Calu3 (cell line): ENCODE measurements around the gene TNFSF11. TPM values are rescaled to one million over a fixed set of nuclear protein-coding genes. Genes with fewer than 3 reads are reported as not detected.

Experiments
- BruUV-seq: library from RNA; stranded (reverse); fragments of 400-500 nt; replicated peaks from 2 replicates; lab custom pipeline; 2021; lab: Mats Ljungman, UMichigan
- CTCF ChIA-PET: fragments of 300-600 bp; sonication (Branson Sonifier 250); formaldehyde crosslinking; loops from one replicate; lab custom pipeline; 2022; ENCODE audit warnings: antibody characterized with exemption; lab: Charles Lee
- DNase-seq: peaks from one replicate; pipeline ENCODE4 v3.0.0; 2022
- H3K27ac Mint-ChIP-seq: one replicate; pipeline ENCODE4 v1.8.0; 2022; ENCODE audit warnings: mixed read lengths; ENCODE audit not compliant: unreplicated experiment
- H3K27me3 Mint-ChIP-seq: one replicate; pipeline ENCODE4 v1.8.0; 2022; ENCODE audit warnings: mixed read lengths; ENCODE audit not compliant: unreplicated experiment
- H3K36me3 Mint-ChIP-seq: one replicate; pipeline ENCODE4 v1.8.0; 2022; ENCODE audit warnings: mild to moderate bottlenecking, moderate library complexity, mixed read lengths; ENCODE audit not compliant: insufficient read depth, unreplicated experiment
- H3K4me1 Mint-ChIP-seq: one replicate; pipeline ENCODE4 v1.8.0; 2022; ENCODE audit warnings: mild to moderate bottlenecking, low read depth, mixed read lengths; ENCODE audit not compliant: unreplicated experiment
- H3K4me3 Mint-ChIP-seq: one replicate; pipeline ENCODE4 v1.8.0; 2022; ENCODE audit warnings: mild to moderate bottlenecking, low read depth, moderate library complexity, mixed read lengths; ENCODE audit not compliant: unreplicated experiment
- H3K9me3 Mint-ChIP-seq: one replicate; pipeline ENCODE4 v1.8.0; 2022; ENCODE audit warnings: low read depth, mixed read lengths; ENCODE audit not compliant: unreplicated experiment
- intact Hi-C: fragments of 100-400 bp; cut with micrococcal nuclease; formaldehyde crosslinking; loops from one replicate; pipeline ENCODE4 v1.10.0; 2022; ENCODE audit not compliant: unreplicated experiment
- total RNA-seq: library from RNA; stranded (reverse); gene quantifications from 2 replicates; pipeline ENCODE4 v1.2.3, GENCODE V29; 2022
- TF ChIP-seq, protein P1 (sequence below): fragments of 200-600 bp; IDR thresholded peaks from one replicate; pipeline ENCODE4 v1.8.0; 2022; ENCODE audit warnings: antibody characterized with exemption; ENCODE audit not compliant: unreplicated experiment

The TNFSF11 gene
- total RNA-seq, 1 experiment from 2014 or later = 0.26 TPM

DNA sequence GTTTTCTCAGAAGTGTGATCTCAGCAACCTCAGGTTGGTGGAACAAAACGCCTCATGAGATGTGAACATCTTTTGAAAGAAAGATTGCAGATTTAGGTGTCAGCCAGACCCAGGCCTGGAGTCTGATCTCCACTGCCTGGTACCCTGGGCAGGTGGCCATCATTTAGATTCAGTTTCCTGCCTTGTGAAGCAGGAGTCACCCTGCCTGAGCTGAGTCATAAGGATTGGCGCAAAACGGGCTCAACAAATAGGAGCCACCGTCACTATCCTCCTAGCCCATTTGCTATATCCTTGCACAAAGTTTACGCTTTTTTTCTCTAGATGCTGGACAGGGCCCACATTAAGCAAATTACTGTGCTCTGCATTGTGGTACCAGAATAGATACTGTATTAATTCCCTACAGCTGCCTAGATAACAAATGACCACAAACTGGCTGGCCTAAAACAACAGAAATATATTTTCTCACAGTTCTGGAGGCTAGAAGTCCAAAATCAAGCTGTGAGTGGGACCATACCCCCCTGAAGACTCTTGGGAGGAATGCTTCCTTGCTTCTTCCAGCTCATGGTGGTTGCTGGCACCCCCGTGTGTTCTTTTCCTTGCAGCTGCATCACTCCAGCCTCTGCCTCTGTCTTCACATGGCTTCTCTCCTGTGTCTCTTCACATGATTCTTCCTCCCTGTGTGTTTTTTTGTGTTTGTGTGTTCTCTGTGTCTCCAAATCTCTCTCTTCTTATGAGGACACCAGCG, 38.2 kb downstream of the TNFSF11 start:
- no TSS peak for BruUV-seq
- intact Hi-C loops = no loop called here
- no peak for DNase-seq
- Mint-ChIP-seq H3K4me3 (no peak overlapping the region), H3K36me3 (no peaks in the 10 kb centered on the region), H3K9me3 (no peaks in the 10 kb centered on the region), H3K4me1 (no peaks in the 10 kb centered on the region), H3K27me3 (peaks cover 69% of the 10 kb centered on the region), H3K27ac (no peak overlapping the region)
- CTCF ChIA-PET = no interaction called here
- TF ChIP-seq, protein P1, sequence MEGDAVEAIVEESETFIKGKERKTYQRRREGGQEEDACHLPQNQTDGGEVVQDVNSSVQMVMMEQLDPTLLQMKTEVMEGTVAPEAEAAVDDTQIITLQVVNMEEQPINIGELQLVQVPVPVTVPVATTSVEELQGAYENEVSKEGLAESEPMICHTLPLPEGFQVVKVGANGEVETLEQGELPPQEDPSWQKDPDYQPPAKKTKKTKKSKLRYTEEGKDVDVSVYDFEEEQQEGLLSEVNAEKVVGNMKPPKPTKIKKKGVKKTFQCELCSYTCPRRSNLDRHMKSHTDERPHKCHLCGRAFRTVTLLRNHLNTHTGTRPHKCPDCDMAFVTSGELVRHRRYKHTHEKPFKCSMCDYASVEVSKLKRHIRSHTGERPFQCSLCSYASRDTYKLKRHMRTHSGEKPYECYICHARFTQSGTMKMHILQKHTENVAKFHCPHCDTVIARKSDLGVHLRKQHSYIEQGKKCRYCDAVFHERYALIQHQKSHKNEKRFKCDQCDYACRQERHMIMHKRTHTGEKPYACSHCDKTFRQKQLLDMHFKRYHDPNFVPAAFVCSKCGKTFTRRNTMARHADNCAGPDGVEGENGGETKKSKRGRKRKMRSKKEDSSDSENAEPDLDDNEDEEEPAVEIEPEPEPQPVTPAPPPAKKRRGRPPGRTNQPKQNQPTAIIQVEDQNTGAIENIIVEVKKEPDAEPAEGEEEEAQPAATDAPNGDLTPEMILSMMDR = no peak

DNA sequence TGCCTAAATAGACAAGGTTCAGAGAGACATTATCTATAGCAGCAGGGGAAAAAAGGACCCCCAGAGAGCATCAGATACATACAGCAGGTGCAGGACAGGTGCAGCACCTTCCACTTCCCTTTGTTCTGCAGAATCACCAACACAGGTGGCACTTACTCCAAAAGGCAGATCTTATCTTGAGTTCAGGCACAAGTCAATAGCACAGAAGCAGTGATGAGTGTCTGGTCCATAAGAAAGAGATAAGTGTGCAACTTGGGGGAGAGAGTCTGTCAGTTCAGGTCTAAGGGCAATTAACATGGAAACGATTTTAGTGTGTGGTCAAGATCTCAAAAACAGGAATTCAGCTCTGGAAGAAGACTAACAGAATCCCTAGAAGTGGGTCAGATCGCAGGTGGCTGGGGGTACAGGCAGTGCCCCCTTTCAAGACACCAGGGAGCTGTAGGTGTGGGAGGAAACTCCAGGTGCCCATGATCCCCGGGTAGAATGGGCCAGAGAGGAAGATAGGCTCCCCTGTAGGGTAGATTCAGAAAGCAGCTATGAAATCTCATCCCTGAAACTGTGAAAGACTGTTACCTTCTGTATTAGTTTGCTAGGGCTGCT, 40.6 kb downstream of the TNFSF11 start:
- CTCF ChIA-PET = interaction anchor here (0.5 kb wide), 1 partner anchor 71 kb away, joined by 3 read pairs; no protein-coding TSS in a partner anchor
- intact Hi-C loops = no loop called here

DNA sequence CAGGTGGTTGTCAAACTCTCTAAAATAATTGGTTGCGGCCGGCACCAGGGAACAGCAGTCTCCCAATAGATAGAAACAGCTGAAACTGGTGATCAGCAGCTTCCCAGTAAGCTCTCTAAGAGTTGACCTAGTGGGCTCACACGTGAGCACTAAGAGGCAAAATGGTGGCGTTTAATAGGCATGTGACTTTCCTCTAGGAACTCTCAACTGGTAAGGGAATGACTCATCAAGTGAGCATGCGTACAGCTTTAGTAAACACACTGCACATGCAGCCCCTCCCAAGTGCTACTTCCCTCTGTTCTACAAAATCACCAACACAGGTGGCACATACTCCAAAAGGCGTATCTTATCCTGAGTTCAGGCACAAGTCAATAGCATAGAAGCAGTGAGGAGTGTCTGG, 41.7 kb downstream of the TNFSF11 start:
- H3K4me1 Mint-ChIP-seq = no peaks in the 10 kb centered on the region
- no peaks in the 10 kb centered on the region for H3K9me3 Mint-ChIP-seq
- DNase-seq = no peak
- H3K27ac Mint-ChIP-seq = no peak overlapping the region
- TF ChIP-seq, protein P1 = no peak
- H3K27me3 Mint-ChIP-seq = peaks cover 53% of the 10 kb centered on the region
- CTCF ChIA-PET = no interaction called here
- intact Hi-C loops = no loop called here
- H3K4me3 Mint-ChIP-seq = no peak overlapping the region
- no TSS peak for BruUV-seq
- no peaks in the 10 kb centered on the region for H3K36me3 Mint-ChIP-seq

More for the DNA sequence above, 40.6 kb downstream of the TNFSF11 start:
- BruUV-seq = no TSS peak
- TF ChIP-seq, protein P1 = no peak
- peaks cover 60% of the 10 kb centered on the region for H3K27me3 Mint-ChIP-seq
- H3K36me3 Mint-ChIP-seq = no peaks in the 10 kb centered on the region
- DNase-seq = no peak
- H3K27ac Mint-ChIP-seq = no peak overlapping the region
- H3K4me1 Mint-ChIP-seq = no peaks in the 10 kb centered on the region
- no peak overlapping the region for H3K4me3 Mint-ChIP-seq
- H3K9me3 Mint-ChIP-seq = no peaks in the 10 kb centered on the region

DNA sequence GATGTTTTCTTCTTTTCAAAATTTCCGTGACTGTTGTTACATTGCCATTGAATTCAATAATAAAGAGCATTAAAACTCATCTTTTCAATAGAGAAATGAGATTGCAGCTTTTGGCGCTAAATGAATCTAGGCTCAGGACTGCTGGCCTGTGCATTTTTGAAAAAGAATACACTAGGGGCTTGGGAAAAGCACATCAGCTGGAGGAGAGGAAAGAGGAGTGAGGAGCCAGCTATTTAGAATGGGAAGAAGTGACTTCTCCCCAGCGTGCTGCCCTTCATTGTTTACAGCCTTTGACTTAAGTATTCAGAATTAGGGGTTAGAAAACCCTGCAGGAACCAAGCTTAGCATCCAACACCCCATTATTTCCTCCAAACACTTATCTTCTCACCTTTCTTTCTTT, 43.3 kb downstream of the TNFSF11 start:
- H3K4me1 Mint-ChIP-seq = no peaks in the 10 kb centered on the region
- H3K27me3 Mint-ChIP-seq = peaks cover 59% of the 10 kb centered on the region
- CTCF ChIA-PET = interaction anchor here (0.5 kb wide), 1 partner anchor 372 kb away, joined by 3 read pairs; no protein-coding TSS in a partner anchor
- no peaks in the 10 kb centered on the region for H3K36me3 Mint-ChIP-seq
- H3K4me3 Mint-ChIP-seq = no peak overlapping the region
- H3K27ac Mint-ChIP-seq = no peak overlapping the region
- intact Hi-C loops = no loop called here
- no TSS peak for BruUV-seq
- DNase-seq = no peak
- TF ChIP-seq, protein P1 = no peak
- no peaks in the 10 kb centered on the region for H3K9me3 Mint-ChIP-seq
